ENCODE data around the gene DHX34.
"Not testable (repeated sequence)": the region's sequence is repeated elsewhere in the genome, so short reads cannot be mapped to it uniquely, and the experiment has no call there.

The DHX34 gene

DNA sequence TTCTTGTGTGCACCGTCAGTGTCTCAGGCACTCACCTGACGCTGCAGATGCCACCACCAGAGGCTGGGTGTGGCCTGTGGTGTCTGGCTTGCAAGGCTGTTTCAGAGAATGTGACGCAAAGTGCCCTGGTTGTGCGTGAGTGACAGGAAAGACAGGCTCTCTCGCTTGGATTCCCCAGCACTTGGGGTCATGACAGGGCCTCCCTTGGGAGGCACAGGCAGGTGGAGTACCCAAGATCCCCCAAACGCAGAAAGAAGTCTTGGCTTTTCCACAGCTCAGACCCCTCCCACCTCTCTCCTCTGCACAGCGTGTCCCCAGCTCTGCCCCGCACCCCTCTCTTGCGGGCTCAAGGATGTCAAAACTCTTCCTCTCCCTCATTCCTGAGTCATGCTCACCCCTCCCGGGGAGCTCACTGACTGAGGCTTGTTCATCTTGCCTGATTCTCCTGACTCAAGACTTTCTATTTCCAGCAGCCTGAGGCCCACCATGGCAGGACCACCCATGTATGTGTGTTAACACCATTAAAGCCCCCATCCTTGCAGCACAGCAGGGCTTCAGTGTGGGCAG, 21.0 kb downstream of the DHX34 start:
- DNase-seq (ENCODE audit: low read depth), result no peak

DNA sequence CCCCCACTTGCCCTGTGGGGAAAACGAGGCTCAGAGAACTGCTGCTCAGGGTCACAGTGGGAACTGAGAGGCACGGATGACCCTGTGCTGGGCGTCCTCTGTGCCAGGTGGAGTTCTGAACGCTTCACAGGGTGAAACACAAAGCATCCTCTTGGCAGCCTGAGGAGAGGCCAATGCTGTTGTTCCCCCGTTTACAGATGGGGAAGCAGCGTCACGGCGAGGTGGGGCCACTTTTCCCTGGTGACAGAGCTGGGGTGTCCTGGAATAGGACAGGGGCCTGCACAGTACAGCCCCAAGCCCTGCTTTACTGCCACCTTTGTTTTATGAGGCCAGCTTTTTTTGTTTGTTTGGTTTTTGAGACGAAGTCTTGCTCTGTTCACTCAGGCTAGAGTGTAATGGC, 22.1 kb downstream of the DHX34 start:
- DNase-seq (ENCODE audit: low read depth), result no peak

DNA sequence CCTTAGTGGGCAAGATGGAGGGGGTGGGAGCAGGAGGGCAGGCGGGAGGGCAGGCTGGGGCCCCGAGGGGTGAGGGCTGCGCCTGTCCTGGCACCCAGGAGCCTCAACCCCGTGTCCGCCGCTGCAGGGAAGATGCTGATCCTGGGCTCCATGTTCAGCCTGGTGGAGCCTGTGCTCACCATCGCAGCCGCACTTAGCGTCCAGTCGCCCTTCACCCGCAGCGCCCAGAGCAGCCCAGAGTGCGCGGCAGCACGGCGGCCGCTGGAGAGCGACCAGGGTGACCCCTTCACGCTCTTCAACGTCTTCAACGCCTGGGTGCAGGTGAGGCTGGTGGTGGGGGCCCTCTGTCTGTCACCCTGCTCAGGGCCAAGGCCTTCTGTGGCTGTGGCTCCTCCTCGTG, 23.5 kb downstream of the DHX34 start:
- no peak for DNase-seq (ENCODE audit: low read depth)

DNA sequence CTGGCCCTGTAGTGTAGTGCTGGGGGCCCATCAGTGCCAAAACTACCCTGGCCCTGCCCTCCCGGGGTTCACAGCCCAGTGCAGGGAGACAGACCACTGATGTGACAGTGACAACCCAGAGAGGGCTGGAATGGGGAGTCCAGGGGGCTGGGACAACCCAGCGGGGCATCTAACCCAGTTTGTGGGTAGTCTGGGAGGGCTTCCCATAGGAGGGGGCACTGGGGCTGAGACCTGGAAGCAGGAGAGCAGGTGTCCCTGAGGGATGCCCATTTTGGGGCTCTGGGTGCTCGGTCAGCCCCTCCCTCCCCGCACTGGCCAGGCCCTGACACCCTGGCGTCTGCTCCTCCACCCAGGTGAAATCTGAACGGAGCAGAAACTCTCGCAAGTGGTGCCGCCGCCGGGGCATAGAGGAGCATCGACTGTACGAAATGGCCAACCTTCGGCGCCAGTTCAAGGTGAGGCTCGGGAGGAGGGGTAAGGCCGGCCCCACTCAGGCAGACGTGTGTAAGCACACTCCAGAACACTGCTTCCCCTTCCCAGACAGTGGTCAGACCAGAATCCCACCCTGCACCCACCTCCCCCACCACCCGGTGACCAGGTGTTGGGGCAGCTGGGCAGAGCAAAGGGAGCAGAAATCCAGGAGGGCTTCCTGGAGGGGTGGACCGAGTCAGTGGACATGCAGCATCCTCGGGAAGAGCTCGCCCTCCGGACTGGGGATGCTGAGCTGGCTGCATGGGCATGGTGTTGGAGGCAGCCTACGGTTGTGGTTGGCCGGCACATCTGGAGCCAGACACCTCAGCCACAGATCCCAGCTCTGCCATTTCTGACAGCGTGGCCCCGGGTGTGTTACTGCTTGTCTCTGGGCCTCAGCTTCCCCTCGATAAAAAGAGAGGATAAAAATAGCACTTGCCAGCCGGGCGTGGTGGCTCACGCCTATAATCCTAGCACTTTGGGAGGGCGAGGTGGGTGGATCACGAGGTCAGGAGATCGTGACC, 24.4 kb downstream of the DHX34 start:
- DNase-seq (ENCODE audit: low read depth), result no peak

DNA sequence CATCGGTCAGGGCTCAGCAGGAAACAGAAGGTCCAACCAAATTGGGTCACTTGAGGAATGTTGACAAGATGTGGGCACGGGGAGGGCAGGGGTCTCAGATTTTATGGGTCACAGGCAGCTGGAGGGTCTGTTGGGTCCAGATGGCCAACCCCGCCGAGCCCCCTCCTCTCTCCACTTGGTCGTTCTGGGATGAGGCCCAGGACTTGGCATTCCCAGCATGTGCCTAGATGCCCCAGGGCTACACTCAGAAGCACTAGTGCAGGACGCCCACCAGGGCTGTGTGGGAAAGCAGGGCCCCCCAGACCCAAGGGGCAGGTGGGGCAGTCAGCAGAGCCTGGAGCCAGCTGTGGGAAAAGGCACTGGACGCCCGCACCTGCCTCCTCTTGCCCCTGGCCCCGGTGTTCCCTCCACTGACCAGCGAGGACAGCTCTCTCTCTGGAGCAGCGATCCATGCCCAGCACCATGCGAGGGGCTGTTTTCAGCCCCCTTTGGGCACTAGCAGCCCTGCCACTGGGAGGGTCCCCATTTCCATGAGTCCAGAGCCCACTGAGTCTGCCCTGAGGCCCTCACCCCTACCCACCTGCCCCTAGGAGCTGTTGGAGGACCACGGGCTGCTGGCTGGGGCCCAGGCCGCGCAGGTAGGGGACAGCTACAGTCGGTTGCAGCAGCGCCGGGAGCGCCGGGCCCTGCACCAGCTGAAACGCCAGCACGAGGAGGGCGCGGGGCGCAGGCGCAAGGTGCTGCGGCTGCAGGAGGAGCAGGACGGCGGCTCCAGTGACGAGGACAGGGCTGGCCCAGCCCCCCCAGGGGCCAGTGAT, 26.0 kb downstream of the DHX34 start:
- DNase-seq (ENCODE audit: low read depth), result no peak

DNA sequence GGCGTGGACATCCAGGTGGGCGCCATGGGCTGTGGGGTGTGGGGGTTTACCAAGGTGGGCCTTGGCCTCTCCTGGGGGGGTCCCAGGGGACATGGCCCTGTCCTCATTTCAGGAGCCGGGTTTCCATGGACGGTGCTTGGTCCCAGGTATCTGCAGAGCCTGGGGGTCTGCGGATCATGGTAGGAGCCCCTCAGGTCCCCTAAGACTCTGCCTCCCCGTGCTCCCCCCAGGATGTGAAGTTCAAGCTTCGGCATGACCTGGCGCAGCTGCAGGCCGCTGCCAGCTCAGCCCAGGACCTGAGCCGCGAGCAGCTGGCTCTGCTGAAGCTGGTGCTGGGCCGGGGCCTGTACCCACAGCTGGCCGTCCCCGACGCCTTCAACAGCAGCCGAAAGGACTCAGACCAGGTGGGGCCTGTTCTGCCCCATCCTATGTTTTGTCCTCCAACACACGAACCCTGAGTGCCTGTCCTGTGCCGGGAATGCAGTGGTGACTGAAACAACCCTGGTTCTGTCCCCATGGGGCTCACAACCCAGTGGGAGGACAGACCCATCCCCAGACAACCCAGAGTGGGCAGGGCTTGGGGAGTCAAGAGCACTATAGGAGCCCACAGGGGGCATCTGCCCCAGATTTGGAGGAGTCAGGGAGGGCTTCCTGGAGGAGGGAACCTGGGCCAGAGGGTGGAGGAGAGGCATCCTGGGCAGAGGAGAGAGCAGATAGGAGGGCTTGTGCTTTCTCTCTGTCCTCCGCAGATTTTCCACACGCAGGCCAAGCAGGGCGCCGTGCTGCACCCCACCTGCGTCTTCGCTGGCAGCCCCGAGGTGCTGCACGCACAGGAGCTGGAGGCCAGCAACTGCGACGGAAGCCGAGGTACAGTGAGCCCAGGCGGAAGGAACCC, 26.8 kb downstream of the DHX34 start:
- no peak for DNase-seq (ENCODE audit: low read depth)

DNA sequence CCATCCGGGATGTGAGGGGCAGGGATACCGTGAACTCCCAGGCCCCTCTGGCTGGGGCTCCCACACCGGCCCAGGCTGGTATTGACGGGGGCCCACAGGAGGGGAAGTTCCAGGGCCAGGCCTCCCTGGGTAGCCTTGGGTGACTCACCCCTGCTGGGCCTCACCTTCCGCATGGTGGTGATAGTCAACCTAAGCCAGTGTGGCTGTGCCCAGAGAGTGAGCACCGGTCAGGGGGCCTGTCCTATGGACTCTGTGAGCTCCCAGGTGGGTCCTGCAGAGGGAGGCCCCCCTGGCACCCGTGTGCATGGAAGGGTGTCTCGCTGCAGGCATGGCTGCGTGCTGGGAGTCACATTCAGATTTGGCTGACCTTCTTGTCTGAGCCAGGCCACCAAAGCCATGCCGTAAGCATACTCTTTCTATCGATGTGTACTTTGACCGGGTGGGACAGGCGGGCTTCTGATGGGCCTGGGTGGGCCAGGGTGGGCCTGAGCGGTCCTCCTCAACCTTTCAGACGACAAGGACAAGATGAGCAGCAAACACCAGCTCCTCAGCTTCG, 27.6 kb downstream of the DHX34 start:
- DNase-seq (ENCODE audit: low read depth), result no peak

DNA sequence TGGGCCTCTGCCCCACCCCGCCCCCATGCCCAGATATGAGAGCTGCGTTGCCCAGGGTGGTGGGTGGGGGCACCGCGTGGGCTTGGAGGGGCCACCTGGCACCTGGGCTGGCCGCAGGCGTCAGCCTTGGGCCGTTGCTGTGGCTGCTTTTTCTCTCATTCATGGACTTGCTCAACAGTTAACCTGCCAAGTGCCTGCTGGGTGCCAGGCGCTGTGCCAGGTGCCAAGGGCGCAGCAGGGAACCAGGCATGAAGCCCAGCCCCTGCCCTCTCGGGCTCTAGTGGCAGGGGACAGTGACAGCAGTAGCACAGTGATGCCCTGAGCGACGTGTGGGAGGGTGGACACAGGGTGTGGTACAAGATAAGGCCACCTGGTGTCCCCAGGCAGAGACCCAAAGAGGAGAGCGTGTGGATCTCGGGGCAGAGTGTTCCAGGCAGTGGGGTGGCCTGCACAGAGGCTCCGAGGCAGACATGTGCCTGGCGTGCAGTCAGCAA, 28.1 kb downstream of the DHX34 start:
- DNase-seq (ENCODE audit: low read depth), result no peak

DNA sequence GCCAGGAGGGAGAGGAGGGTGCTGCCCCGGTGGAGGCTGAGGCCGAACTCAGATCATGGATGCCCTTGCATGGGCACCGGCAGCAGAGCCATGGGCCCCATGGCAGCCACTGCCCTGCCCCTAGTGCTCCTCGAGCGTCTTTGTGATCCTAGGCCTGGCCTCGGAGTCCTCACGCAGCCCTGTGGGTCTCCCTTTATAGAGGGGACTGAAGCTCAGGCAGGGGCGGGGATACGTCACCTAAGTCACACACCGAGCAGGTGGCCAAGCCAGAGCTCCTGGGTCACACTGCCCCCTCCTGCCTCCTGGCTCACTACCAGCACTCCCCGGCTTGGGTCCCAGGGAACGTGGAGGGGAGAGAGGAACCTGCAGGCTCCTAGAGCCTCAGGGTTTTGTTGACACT, 28.7 kb downstream of the DHX34 start:
- no peak for DNase-seq (ENCODE audit: low read depth)

DNA sequence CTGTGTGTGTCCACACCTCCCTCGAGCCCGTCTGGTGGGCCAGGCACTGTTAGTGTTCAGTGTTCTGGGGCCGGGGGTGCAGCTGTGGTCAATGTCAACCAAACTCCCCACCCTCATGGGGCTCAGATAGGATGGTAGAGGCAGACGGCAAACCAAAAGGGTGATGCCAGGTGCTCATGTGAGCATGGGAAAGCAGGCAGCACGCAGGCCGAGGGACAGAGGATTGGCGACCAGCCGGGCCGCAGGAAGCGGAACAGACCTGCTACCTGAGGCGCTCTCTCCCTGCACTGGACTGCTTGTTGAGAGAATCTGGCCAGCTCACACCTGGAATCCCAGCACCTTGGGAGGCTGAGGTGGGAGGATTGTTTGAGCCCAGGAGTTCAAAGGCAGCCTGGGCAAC, 29.1 kb downstream of the DHX34 start:
- no peak for DNase-seq (ENCODE audit: low read depth)

DNA sequence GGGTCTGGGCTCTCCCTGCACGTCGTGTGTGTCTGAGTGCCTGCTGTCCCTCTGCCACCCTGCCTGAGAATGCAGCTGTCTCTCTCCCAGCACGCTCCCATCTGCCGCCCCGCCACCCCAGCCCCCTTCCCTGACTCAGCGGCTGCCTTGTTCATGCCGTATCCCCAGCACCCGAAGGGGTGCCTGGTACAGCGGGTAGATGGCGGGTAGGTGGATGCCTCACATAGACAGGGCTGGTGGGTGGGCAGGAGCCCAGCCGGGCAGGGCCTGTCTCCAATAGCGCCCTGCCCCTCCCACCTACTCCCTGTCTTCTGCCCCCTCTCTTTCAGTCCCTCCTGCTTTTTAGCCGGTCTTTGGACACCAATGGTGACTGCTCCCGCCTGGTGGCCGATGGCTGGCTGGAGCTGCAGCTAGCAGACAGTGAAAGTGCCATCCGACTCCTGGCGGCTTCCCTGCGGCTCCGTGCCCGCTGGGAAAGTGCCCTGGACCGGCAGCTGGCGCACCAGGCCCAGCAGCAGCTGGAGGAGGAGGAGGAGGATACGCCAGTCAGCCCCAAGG, 30.3 kb downstream of the DHX34 start:
- DNase-seq (ENCODE audit: low read depth), result no peak

DNA sequence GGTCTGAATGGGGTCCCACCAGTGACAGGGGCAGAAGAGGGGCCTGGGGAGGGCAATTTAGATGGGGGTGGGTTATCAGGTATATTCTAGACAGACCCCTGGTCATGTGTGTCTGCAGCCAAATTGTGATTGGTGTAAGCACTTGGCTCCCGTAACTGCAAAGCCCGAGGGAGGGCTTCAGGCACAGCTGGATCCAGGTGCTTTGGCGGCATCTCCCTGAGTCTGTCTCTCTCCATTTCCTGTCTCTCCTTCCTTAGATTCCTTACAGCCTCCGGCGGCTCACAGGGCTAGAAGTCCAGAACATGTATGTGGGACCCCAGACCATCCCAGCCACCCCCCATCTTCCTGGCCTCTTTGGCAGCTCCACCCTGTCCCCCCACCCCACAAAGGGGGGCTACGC, 31.4 kb downstream of the DHX34 start:
- DNase-seq (ENCODE audit: low read depth), result no peak

DNA sequence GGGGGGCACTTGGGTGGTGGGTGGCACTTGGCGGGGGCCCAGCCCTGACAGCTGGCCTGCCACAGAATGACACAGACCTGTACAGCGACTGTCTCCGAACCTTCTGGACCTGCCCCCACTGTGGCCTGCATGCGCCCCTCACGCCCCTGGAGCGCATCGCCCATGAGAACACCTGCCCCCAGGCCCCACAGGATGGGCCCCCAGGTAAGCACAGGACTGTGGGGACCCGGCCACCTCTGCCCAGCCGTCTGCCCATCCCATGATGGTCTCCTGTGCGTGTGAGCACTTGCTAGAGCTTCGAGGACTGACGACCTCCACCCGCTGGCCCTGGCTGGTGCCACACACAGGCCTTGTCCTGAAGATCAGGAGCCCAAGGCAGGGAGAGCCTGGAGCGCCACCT, 32.0 kb downstream of the DHX34 start:
- DNase-seq (ENCODE audit: low read depth), result no peak

DNA sequence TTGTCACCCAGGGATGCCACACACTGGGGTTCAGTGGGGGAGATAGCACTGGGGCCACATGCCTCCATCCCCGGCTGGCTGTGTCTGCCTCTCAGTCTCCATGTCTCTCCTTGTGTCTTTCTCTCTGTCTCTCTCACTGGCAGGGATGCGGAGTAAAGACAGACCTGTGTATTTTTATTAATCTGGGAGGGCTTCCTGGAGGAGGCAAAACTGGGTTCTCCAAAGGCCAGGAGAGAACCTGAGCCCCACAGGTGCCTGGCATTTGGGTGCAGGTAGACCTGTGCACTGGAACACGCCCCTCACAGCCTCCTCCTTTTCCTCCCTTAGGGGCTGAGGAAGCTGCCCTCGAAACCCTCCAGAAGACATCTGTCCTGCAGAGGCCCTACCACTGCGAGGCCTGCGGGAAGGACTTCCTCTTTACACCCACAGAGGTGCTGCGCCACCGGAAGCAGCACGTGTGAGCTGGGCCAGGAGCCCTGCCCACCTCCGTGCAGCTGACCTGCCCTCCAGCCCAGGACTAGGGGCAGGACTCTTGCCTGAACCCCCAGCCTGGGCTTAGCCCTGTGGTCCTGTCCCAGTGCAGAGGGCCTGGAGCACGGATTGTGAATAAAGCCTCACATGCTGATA, 32.7 kb downstream of the DHX34 start:
- no peak for DNase-seq (ENCODE audit: low read depth)

DNA sequence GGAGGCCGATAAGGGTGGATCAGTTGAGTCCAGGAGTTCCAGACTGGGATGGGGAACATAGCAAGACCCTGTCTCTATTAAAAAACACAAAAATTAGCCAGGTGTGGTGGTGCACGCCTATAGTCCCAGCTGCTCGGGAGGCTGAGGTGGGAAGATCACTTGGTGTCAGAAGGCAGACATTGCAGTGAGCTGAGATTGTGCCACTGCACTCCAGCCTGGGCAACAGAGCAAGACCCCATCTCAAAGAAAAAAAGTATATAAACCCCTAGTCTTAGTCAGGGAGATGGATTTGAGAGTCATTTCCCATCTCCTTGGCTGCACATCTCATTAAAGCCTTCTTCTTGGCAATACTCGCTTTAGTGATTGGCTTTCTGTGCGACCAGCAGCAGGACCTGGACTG, 34.8 kb downstream of the DHX34 start:
- not testable (repeated sequence) for DNase-seq (ENCODE audit: low read depth)

DNA sequence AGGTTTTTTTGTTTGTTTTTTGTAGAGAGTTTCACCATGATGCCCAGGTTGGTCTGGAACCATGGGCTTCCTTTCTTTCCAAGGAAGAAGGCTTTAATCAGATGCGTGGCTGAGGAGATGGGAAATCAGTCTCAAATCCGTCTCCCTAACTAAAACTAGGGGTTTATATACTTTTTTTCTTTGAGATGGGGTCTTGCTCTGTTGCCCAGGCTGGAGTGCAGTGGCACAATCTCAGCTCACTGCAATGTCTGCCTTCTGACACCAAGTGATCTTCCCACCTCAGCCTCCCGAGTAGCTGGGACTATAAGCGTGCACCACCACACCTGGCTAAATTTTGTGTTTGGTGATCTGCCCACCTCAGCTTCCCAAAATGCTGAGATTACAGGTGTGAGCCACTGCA, 35.4 kb downstream of the DHX34 start:
- not testable (repeated sequence) for DNase-seq (ENCODE audit: low read depth)

DNA sequence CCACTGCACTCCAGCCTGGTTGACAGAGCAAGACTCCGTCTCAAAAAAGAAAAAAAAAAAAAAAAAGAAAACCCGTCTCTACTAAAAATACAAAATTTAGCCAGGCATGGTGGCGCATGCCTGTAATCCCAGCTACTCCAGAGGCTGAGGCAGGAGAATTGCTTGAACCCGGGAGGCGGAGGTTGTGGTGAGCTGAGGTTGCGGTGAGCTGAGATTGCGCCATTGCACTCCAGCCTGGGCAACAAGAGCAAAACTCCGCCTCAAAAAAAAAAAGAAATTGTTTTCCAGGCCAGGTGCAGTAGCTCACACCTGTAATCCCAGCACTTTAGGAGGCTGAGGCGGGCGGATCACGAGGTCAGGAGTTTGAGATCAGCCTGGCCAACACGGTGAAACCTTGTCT, 37.5 kb downstream of the DHX34 start:
- not testable (repeated sequence) for DNase-seq (ENCODE audit: low read depth)

DNA sequence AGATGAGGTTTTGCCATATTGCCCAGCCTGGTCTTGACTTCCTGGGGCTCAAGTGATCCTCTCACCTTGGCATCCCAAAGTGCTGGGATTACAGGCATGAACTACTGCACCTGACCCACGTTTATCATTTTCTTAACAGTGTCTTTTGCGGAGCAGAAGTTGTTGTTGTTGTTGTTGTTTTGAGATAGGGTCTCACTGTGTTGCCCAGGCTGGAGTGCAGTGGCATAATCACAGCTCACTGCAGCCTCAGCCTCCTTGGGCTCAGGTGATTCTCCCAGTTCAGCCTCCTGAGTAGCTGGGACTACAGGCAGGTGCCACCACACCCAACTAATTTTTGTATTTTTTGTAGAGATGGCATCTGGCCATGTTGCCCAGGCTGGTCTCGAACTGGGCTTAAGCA, 38.5 kb downstream of the DHX34 start:
- not testable (repeated sequence) for DNase-seq (ENCODE audit: low read depth)

DNA sequence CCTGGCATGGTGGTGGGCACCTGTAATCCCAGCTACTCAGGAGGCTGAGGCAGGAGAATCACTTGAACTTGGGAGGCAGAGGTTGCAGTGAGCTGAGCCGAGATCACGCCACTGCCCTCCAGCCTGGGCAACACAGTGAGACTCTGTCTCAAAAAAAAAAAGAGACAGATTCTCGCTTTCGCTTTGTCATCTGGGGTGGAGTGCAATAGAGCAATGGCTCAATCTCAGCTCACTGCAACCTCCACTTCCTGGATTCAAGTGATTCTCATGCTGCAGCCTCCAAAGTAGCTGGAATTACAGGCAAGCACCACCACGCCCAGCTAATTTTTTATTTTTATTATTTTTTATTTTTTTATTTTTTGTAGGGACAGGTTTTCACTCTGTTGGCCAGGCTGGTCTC, 39.6 kb downstream of the DHX34 start:
- not testable (repeated sequence) for DNase-seq (ENCODE audit: low read depth)

DNA sequence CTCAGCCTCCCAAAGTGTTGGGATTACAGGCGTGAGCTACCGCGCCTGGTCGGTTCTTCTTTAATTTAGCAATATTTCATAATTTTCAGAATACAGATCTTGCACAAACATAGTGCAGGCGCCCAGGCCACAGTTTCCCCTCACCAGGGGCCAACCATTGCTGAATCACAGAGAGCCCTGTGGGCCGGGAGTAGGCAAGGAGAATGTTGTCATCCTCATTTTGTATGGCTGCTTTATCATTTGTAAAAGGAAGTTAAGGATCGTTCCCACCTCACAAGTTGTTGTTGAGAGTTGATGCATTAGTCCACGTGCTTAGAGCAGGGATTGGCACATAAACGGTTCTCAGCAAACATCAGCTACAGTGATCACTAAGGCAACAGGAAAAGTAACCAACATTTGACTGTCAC, 40.0 kb downstream of the DHX34 start:
- DNase-seq (ENCODE audit: low read depth), result no peak

Measured in stimulated activated CD8-positive, alpha-beta memory T cell treated with anti-CD3 and anti-CD28 coated beads, Interleukin-4, amount 100 ng/mL, for 24 hours (primary cell).